GM19452 (cell line): ENCODE data around the gene SPIN1.

Experiments used
- ATAC-seq: cut with Tn5 transposase; IDR thresholded peaks from one replicate; pipeline ENCODE4 v1.9.1; 2021; ENCODE audit not compliant: unreplicated experiment

SPIN1 gene

GRCh38 chr9:88387552-88388202 lies 567 bp upstream of the SPIN1 start:
- ATAC-seq: peak; percentile 1

GRCh38 chr9:88388886-88389605 lies 802 bp downstream of the SPIN1 start:
- peak; percentile 30 for ATAC-seq

GRCh38 chr9:88390371-88390990 lies 2.2 kb downstream of the SPIN1 start:
- no peak for ATAC-seq

DNA sequence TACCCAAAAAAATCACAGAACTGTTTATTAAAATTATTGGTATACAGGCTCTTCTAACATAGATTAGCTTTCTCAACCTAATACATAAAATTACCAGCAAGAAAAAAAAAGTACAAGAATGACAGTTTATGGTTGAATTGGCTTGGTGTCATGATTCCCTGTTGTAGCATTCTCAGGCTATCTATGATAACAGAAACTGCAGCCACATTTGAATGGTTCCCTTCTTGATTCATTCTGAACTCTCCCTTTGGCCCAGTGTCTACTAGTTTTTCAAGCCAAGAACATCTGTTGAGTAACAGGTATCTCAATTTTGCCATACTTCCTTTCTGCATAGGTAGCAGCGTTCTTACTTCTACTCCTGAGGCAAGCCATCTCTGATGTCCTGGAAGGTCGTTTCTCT lies 3.0 kb downstream of the SPIN1 start:
- no peak for ATAC-seq

GRCh38 chr9:88391921-88392320 lies 3.7 kb downstream of the SPIN1 start:
- ATAC-seq: no peak

- no peak for ATAC-seq
Observed at GRCh38 chr9:88392549-88392948, 4.3 kb downstream of the SPIN1 start.

DNA sequence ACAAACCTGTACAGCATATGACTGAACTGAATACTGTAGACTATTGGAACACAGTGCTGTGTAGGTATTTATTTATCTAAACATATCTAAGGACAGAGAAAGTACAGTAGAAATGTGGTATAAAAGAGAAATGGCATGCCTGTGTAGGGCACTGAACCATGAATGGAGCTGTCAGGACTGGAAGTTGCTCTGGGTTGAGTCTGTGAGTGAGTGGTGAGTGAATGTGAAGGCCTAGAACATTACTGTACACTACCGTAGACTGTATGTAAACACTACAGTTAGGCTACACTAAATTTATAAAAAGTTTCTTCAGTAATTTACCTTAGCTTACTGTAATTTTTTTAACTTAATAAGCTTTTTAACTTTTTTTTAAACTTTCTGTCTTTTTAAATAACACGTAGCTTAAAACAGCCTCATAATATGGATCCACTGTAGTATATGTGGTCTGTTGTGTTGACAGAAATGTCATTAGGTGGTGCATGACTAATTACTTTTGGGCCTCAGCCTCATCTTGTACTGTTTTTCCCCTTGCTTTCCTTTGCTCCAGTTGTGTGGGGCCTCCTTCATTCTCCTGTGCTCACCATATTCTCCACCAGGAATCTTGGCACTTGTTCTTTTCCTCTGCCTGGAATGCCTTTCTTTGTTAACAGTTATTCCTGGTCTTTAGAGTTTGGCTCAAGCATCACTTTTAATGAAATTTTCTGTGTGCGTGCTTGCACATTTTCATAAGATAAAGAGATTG lies 8.8 kb downstream of the SPIN1 start:
- no peak for ATAC-seq

- no peak for ATAC-seq
Observed at GRCh38 chr9:88398016-88398415, 9.8 kb downstream of the SPIN1 start.

GRCh38 chr9:88399966-88400365 lies 11.7 kb downstream of the SPIN1 start:
- no peak for ATAC-seq

DNA sequence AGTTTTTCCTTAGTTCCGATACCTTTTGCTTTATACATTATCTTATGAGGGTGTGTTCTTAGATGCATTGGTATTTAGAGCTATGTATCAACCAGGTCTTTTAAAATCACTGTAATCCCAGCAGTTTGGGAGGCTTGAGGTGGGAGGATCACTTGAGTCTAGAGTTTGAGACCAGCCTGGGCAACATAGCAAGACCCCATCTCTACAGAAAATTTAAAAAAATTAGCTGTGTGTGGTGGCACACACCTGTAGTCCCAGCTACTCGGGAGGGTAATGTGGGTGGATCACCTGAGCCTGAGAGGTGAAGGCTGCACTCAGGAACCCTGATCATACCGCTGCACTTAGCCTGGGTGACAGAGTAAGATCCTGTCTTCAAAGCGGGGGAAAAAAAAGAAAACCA lies 15.1 kb downstream of the SPIN1 start:
- no peak for ATAC-seq

- no peak for ATAC-seq
Observed at GRCh38 chr9:88406051-88406450, 17.8 kb downstream of the SPIN1 start.

DNA sequence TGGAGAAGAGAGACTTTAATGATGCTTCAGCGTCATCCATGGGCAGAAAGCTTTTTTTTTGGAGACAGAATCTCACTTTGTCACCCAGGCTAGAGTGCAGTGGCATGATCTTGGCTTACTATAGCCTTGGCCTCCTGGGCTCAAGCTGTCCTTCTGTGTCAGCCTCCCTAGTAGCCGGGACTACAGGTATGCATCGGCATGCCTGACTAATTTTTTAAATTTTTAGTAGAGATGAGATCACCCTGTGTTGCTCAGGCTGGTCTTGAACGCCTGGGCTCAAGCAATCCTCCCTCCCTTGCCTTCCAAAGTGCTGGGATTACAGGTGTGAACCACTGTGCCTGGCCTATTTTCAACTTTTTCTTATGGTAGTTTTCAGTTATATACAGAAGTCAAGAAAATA lies 23.2 kb downstream of the SPIN1 start:
- no peak for ATAC-seq

- ATAC-seq: no peak
Observed at GRCh38 chr9:88414298-88414697, 26.1 kb downstream of the SPIN1 start.

GRCh38 chr9:88418025-88418424 lies 29.8 kb downstream of the SPIN1 start:
- ATAC-seq: no peak

GRCh38 chr9:88418715-88419540 lies 30.7 kb downstream of the SPIN1 start:
- ATAC-seq: no peak

DNA sequence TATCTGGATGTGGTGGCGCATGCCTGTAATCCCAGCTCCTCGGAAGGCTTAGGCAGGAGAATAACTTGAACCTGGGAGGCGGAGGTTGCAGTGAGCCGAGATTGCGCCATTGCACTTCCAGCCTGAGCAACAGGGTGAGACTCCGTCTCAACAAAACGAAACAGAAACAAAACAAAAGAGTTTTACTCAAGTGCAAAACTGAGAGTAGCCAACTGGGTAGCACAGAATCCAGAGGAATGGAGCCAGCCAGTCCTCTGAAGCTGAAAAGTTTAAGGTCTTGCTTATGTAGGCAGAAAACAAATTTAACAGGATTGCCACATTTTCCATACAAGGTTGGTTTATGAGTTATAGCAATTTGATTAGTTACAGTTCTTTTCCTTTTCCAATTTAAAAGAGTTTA lies 32.0 kb downstream of the SPIN1 start:
- ATAC-seq: no peak

DNA sequence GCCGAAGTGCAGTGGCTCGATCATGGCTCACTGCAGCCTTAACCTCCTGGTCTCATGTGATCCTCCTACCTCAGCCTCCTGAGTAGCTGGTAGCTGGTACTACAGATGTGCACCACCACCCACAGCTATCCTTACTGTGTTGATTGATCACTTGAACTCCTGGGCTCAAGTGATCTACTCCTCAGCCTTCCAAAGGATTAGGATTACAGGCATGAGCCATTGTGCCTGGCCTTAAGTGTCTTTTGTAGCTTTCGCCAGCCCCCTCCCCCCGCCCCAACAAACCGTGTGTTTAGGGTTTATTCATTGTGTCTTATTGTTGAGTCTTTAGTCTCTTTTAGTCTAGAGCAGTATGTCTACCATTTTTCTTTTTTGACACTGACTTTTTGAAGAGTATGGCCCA lies 33.1 kb downstream of the SPIN1 start:
- no peak for ATAC-seq

- no peak for ATAC-seq
Observed at GRCh38 chr9:88425538-88425950, 37.3 kb downstream of the SPIN1 start.

GRCh38 chr9:88426651-88427050 lies 38.4 kb downstream of the SPIN1 start:
- no peak for ATAC-seq

GRCh38 chr9:88429595-88430430 lies 41.6 kb downstream of the SPIN1 start:
- ATAC-seq: no peak
